ENCODE results near the gene ZYG11A.

DNA sequence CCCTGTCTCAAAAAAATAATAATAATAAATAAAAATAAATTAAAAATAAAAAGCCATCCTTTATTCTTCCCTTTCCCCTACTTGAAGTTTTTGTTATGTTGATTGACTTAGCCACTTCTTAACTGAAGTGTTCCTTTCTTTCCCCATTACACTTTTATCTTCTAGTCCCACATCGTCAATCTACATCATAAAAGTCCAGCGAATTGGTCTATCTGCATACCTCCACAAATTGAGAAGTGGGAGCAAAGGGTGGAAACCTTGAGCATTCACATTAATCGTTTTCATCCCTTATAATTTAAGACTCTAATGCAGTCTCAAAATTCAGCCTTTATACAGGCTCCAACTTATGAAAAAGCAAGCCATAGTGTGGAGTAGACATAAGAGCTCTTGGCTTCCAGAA lies 6.5 kb upstream of the ZYG11A start:
- no peak for TF ChIP-seq CTCF (IDR thresholded peaks at IDR 0.05; ENCODE audit: insufficient read depth, low read length, poor library complexity, severe bottlenecking)
- TF ChIP-seq EZH2phosphoT487 (conservative IDR thresholded peaks at IDR 0.05; ENCODE audit: low read length): no peak

All from SU-DHL-6 (cell line).